SK-N-SH (cell line): ENCODE data around the gene TBXA2R. TPM values are rescaled to one million over a fixed set of nuclear protein-coding genes. Genes with fewer than 3 reads are reported as not detected.

ENCODE experiments used
- CTCF ChIA-PET: fragments of 300-600, 350-600 bp; formaldehyde crosslinking; extraction: SDS; loops from one replicate; lab custom pipeline; 2021; lab: Yijun Ruan, JAX
- POLR2A ChIA-PET: fragments of 350-600 bp; sonication (Branson Sonifier 250); formaldehyde crosslinking; extraction: SDS; loops from one replicate; lab custom pipeline; 2020; ENCODE audit warnings: antibody characterized with exemption, inconsistent platforms; lab: Yijun Ruan, JAX
- DNase-seq: peaks from one replicate; pipeline ENCODE4 v3.0.0; 2012
- H2AFZ ChIP-seq: fragments of 200-600 bp; sonication (generic); 2 replicates; pipeline ENCODE4 v1.8.1; 2016; ENCODE audit warnings: antibody characterized with exemption, mild to moderate bottlenecking, low read depth
- H3F3A ChIP-seq: fragments of 200-600 bp; sonication (generic); replicated peaks from 2 replicates; pipeline ENCODE3; 2016; ENCODE audit warnings: antibody characterized with exemption, mild to moderate bottlenecking; ENCODE audit not compliant: insufficient read depth
- H3K27ac ChIP-seq, 2 experiments: fragments of 200-500 bp in 1 of 2; fragments of 200-600 bp in 1 of 2; sonication (Bioruptor generic) in 1 of 2; sonication (generic), shearing (Covaris generic) in 1 of 2; 2 replicates each; pipeline versions ENCODE4 v1.5.1 to v1.6.1; 2014 to 2016; ENCODE audit warnings: low read depth in 2 of 2, inconsistent platforms in 1 of 2, low read length in 1 of 2, mild to moderate bottlenecking in 1 of 2, mixed read lengths in 1 of 2
- H3K27me3 ChIP-seq: fragments of 200-600 bp; sonication (generic), shearing (Covaris generic); 2 replicates; pipeline ENCODE4 v1.6.1; 2016; ENCODE audit warnings: mixed run types; ENCODE audit not compliant: insufficient read depth
- H3K36me3 ChIP-seq, 2 experiments: fragments of 200-500 bp in 1 of 2; fragments of 200-600 bp in 1 of 2; sonication (Bioruptor generic) in 1 of 2; sonication (generic) in 1 of 2; replicated peaks in 1 of 2; 2 replicates each; pipeline versions ENCODE3 to v1.5.1; 2014 to 2016; ENCODE audit warnings: low read length in 1 of 2, mild to moderate bottlenecking in 1 of 2; ENCODE audit not compliant: insufficient read depth in 2 of 2, control insufficient read depth in 1 of 2
- H3K4me1 ChIP-seq, 2 experiments: fragments of 200-500 bp in 1 of 2; fragments of 200-600 bp in 1 of 2; sonication (Bioruptor generic) in 1 of 2; sonication (generic), shearing (Covaris generic) in 1 of 2; 2 replicates each; pipeline versions ENCODE4 v1.5.1 to v1.6.1; 2014 to 2016; ENCODE audit warnings: low read depth in 1 of 2, low read length in 1 of 2, mixed run types in 1 of 2; ENCODE audit not compliant: insufficient read depth in 2 of 2, control insufficient read depth in 1 of 2
- H3K4me2 ChIP-seq: fragments of 200-600 bp; sonication (generic), shearing (Covaris generic); 2 replicates; pipeline ENCODE4 v1.6.1; 2017; ENCODE audit warnings: mixed run types
- H3K4me3 ChIP-seq, 2 experiments: fragments of 200-500 bp in 1 of 2; fragments of 200-600 bp in 1 of 2; sonication (Bioruptor generic) in 1 of 2; sonication (generic), shearing (Covaris generic) in 1 of 2; 2 replicates each; pipeline versions ENCODE4 v1.5.1 to v1.8.1; 2014 to 2016; ENCODE audit warnings: low read depth in 2 of 2, inconsistent platforms in 1 of 2, low read length in 1 of 2, mild to moderate bottlenecking in 1 of 2, mixed read lengths in 1 of 2, moderate library complexity in 1 of 2
- H3K79me2 ChIP-seq: fragments of 200-600 bp; sonication (generic); 2 replicates; pipeline ENCODE4 v1.8.1; 2017; ENCODE audit warnings: mild to moderate bottlenecking; ENCODE audit not compliant: insufficient read depth
- H3K9ac ChIP-seq: fragments of 200-600 bp; sonication (generic); 2 replicates; pipeline ENCODE4 v1.6.1; 2017; ENCODE audit warnings: mixed run types
- H3K9me2 ChIP-seq: fragments of 200-600 bp; sonication (generic); 2 replicates; pipeline ENCODE4 v1.6.1; 2017; ENCODE audit warnings: mixed run types
- H3K9me3 ChIP-seq: fragments of 200-600 bp; sonication (generic); 2 replicates; pipeline ENCODE4 v1.6.1; 2017; ENCODE audit warnings: mixed run types, mild to moderate bottlenecking, moderate library complexity
- H4K20me1 ChIP-seq: fragments of 200-600 bp; sonication (generic); 2 replicates; pipeline ENCODE4 v1.6.1; 2017; ENCODE audit warnings: mild to moderate bottlenecking, mixed run types; ENCODE audit not compliant: insufficient read depth
- CTCF ChIP-seq: fragments of 200-600 bp; sonication (generic); IDR thresholded peaks from 2 replicates; pipeline ENCODE4 v1.6.1; 2017; ENCODE audit warnings: antibody characterized with exemption, mild to moderate bottlenecking, moderate library complexity
- EP300 ChIP-seq, 2 experiments: IDR thresholded peaks; 2 replicates each; pipeline versions ENCODE4 v1.4.0 to v1.6.1; 2012; ENCODE audit warnings: borderline replicate concordance in 1 of 2, low read depth in 1 of 2, low read length in 1 of 2
- EZH2phosphoT487 ChIP-seq: fragments of 200-600 bp; sonication (generic); IDR thresholded peaks from 2 replicates; pipeline ENCODE4 v1.6.1; 2017; ENCODE audit warnings: low read depth, mixed run types, mild to moderate bottlenecking, antibody characterized with exemption, moderate library complexity, borderline replicate concordance
- FOXM1 ChIP-seq: IDR thresholded peaks from 2 replicates; pipeline ENCODE4 v1.4.0; 2012; ENCODE audit warnings: low read depth, mild to moderate bottlenecking
- IRF3 ChIP-seq: fragments of 150-350 bp; IDR thresholded peaks from 2 replicates; pipeline ENCODE4 v1.6.1; 2016; ENCODE audit warnings: mild to moderate bottlenecking, low read depth, low read length
- JUND ChIP-seq: IDR thresholded peaks from 2 replicates; pipeline ENCODE4 v1.4.0; 2012
- RCOR1 ChIP-seq: fragments of 150-350 bp; IDR thresholded peaks from 2 replicates; pipeline ENCODE4 v1.6.1; 2017; ENCODE audit warnings: antibody characterized with exemption, low read length
- REST ChIP-seq: IDR thresholded peaks from 2 replicates; pipeline ENCODE4 v1.6.1; 2012; ENCODE audit warnings: mild to moderate bottlenecking, low read depth, low read length, moderate library complexity
- RFX5 ChIP-seq: IDR thresholded peaks from 2 replicates; pipeline ENCODE4 v1.6.1; 2012; ENCODE audit warnings: mild to moderate bottlenecking, improper control_type of control experiment, low read length
- SIN3A ChIP-seq: IDR thresholded peaks from 2 replicates; pipeline ENCODE4 v1.6.1; 2012; ENCODE audit warnings: low read depth, mild to moderate bottlenecking, low read length, moderate library complexity, borderline replicate concordance
- TAF1 ChIP-seq: IDR thresholded peaks from 2 replicates; pipeline ENCODE4 v1.6.1; 2012; ENCODE audit warnings: low read depth, mild to moderate bottlenecking, low read length, moderate library complexity, borderline replicate concordance
- USF2 ChIP-seq: fragments of 150-350 bp; IDR thresholded peaks from 2 replicates; pipeline ENCODE4 v1.6.1; 2017; ENCODE audit warnings: antibody characterized with exemption, low read length, low read depth, borderline replicate concordance
- YY1 ChIP-seq: IDR thresholded peaks from 2 replicates; pipeline ENCODE4 v1.4.0; 2012; ENCODE audit warnings: low read depth, mild to moderate bottlenecking
- ZBTB33 ChIP-seq: IDR thresholded peaks from 2 replicates; pipeline ENCODE4 v1.4.0; 2012; ENCODE audit warnings: low read depth, borderline replicate concordance
- WGBS: methylation state at CpG from one replicate; pipeline ENCODE4 v1.1.6; 2017; ENCODE audit warnings: low lambda C conversion rate; 5-methylcytosine and 5-hydroxymethylcytosine counted together
- polyA plus RNA-seq, 3 experiments: library from polyadenylated mRNA; depleted of rRNA; stranded (reverse); fragments of >200 nt; gene quantifications; 2 replicates each; pipeline ENCODE4 v1.2.3, GENCODE V29; 2012

Gene TBXA2R
- polyA plus RNA-seq, 1 of the 3 experiments (the other 2 are of a cell fraction), result 0.92 TPM

- H3K9ac ChIP-seq, result no peak overlapping the region
- no peaks in the 10 kb centered on the region for H3K79me2 ChIP-seq
- peaks cover 0 to 29% of the 10 kb centered on the region in 2 experiments for H3K36me3 ChIP-seq
- H3K9me3 ChIP-seq, result no peaks in the 10 kb centered on the region
- H2AFZ ChIP-seq, result no peak overlapping the region
- no peaks in the 10 kb centered on the region; a peak in 1 of 4 replicates for H3K4me1 ChIP-seq
- no peaks in the 10 kb centered on the region for H3K27me3 ChIP-seq
- H3K9me2 ChIP-seq, result no peaks in the 10 kb centered on the region
- H3K27ac ChIP-seq, result no peak overlapping the region
- no peak for TF ChIP-seq RFX5
- TF ChIP-seq ZBTB33, result no peak
- TF ChIP-seq YY1, result no peak
- no peak for TF ChIP-seq EZH2phosphoT487
- TF ChIP-seq RCOR1, result no peak
- no peaks in the 10 kb centered on the region for H4K20me1 ChIP-seq
- ChIA-PET CTCF (interaction anchor here (1.6 kb wide), 1 partner anchor 26 kb away, joined by 3 read pairs; no protein-coding TSS in a partner anchor), POLR2A (no interaction called here)
- H3F3A ChIP-seq, result no peaks in the 10 kb centered on the region
- H3K4me2 ChIP-seq, result no peak overlapping the region
- no peak overlapping the region for H3K4me3 ChIP-seq
- peak; percentile 64 for DNase-seq
- 95% methylated on average over 56 of the region's 79 CpGs for WGBS
Measured at GRCh38 chr19:3612901-3613741, 6.4 kb upstream of the TBXA2R start.

GRCh38 chr19:3612330-3612729 is 5.7 kb upstream of the TBXA2R start:
- Histone ChIP-seq H3K79me2 (no peaks in the 10 kb centered on the region), H4K20me1 (no peaks in the 10 kb centered on the region), H3K4me3 (no peak overlapping the region), H2AFZ (no peak overlapping the region), H3K9me3 (no peaks in the 10 kb centered on the region), H3K27ac (no peak overlapping the region), H3F3A (no peaks in the 10 kb centered on the region), H3K4me2 (no peak overlapping the region), H3K4me1 (peaks cover 4 to 6% of the 10 kb centered on the region in 2 experiments; a peak in 1 of 4 replicates), H3K27me3 (no peaks in the 10 kb centered on the region), H3K9me2 (no peaks in the 10 kb centered on the region), H3K36me3 (peaks cover 0 to 25% of the 10 kb centered on the region in 2 experiments), H3K9ac (no peak overlapping the region)
- CTCF ChIA-PET, result interaction anchor here (1.6 kb wide), 1 partner anchor 25 kb away, joined by 3 read pairs; no protein-coding TSS in a partner anchor
- POLR2A ChIA-PET, result no interaction called here
- no peak for DNase-seq
- TF ChIP-seq TAF1 (no peak), USF2 (no peak), FOXM1 (no peak), CTCF (no peak), SIN3A (no peak), REST (no peak), JUND (no peak), EP300 (IDR thresholded peaks at IDR 0.05; ENCODE audit: borderline replicate concordance in 1 of 2, low read depth in 1 of 2, low read length in 1 of 2) (no peak), IRF3 (no peak)
- over 99% methylated on average over 21 of the region's 33 CpGs for WGBS
